HFF-Myc (cell line): ENCODE data around the gene HOXD10.

ENCODE experiments used
- DNase-seq: peaks from one replicate; pipeline ENCODE4 v3.0.0-alpha.2; 2011; ENCODE audit warnings: low read depth; ENCODE audit errors: extremely low read depth
- H3K4me3 ChIP-seq: replicated peaks from 2 replicates; pipeline ENCODE4 v1.5.1; 2011; ENCODE audit warnings: low read depth, mild to moderate bottlenecking, control low read depth, low read length
- CTCF ChIP-seq: IDR thresholded peaks from 2 replicates; pipeline ENCODE4 v1.5.1; 2012; ENCODE audit warnings: mild to moderate bottlenecking, low read depth, low read length, control low read depth; ENCODE audit errors: missing control alignments

The HOXD10 gene

GRCh38 chr2:176105078-176105729 lies 11.4 kb upstream of the HOXD10 start:
- no peak for TF ChIP-seq CTCF
- no peak for DNase-seq

GRCh38 chr2:176105730-176106580 lies 10.6 kb upstream of the HOXD10 start:
- DNase-seq = no peak
- peak overlapping the region; percentile 44 for H3K4me3 ChIP-seq
- TF ChIP-seq CTCF = no peak

More at GRCh38 chr2:176105078-176105729, 11.4 kb upstream of the HOXD10 start:
- H3K4me3 ChIP-seq = peak overlapping the region; percentile 44

DNA sequence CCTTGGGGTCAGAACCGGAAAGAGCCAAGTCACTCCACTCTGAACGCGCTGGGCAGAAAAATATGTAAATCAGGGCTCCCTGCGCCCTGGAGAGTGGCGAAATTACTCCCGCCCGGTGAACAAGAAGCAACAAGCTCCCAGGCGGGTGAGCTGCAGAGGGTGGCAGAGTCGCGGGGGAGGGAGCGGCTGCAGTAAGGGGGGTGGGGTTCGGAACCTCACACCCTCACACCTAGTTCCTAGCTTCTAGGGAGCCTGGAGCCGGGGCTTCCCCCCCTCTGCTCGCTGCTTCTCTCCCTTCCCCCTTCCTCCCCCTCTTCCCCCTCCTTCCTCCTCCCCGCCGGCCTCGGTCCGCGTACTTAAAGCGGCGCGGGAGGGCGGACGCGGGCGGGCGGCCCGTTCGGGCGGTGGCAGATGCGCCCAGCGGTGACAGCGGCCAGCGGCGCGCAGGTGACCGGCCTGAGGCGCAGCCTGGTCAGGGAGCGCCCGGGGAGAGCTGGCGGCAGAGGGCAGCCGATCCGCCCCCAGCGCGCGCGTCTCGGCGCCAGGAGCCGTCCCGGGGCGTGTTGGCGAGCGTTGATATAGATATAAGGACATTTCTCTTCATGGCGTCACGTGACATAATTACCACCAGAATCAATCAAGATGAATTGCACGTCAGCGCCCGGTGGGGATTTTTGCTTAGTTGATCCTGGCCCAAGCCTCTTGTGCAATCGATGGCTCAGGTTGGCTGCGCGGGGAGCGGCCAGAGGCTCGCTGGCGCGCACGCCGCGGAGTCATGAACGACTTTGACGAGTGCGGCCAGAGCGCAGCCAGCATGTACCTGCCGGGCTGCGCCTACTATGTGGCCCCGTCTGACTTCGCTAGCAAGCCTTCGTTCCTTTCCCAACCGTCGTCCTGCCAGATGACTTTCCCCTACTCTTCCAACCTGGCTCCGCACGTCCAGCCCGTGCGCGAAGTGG lies 9.7 kb upstream of the HOXD10 start, which contains the start of gene HOXD11:
Gene HOXD11, plus strand, starts transcription at position 700 of the 959 bp plus-strand sequence. Its CDS starts 76 bp downstream, at position 776.
- no peak for TF ChIP-seq CTCF
- DNase-seq = no peak
- H3K4me3 ChIP-seq = peak within 1 kb of the TSS; percentile 28

GRCh38 chr2:176107731-176108181 lies 8.8 kb upstream of the HOXD10 start:
- H3K4me3 ChIP-seq = no peak overlapping the region
- TF ChIP-seq CTCF = no peak
- DNase-seq = no peak

DNA sequence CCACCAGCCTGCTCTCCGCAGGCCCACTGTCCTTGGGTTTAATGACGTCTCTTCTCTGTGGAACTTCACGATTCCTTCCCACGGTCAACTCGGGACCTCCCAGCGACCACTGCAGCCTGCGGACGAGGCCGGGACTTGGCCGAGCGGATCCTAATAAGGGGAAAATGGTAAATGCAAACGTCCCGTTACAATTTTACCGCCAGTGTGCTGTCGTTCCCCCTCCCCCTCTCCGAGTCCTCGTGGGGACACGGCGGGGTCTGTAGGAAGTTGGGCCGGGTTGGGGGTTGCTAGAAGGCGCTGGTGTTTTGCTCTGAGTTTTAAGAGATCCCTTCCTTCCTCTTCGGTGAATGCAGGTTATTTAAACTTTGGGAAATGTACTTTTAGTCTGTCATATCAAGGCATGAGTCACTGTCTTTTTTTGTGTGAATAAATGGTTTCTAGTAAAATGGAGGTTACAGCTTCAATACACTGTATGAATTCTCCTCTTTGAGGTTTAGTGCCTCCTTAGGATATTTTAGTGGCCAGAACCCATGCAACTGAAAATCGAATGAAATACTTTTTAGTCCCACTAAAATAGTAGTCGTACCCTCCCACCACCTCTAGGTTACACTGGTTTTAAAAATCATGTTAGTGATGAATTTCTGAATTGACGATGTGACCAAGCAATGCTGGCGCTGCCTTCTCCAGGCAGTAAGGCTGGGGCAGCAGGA lies 7.2 kb upstream of the HOXD10 start:
- TF ChIP-seq CTCF = no peak
- no peak overlapping the region for H3K4me3 ChIP-seq
- DNase-seq = no peak

GRCh38 chr2:176109946-176110345 lies 6.6 kb upstream of the HOXD10 start:
- H3K4me3 ChIP-seq = no peak overlapping the region
- DNase-seq = no peak
- no peak for TF ChIP-seq CTCF
